Kasumi-1 (cell line): ENCODE results near the gene ZNF275.
"Not testable (repeated sequence)": the region's sequence is repeated elsewhere in the genome, so short reads cannot be mapped to it uniquely, and the experiment has no call there.

Source experiments
- DNase-seq, 2 experiments: peaks; one replicate each; lab custom pipeline; 2025; lab: John Stamatoyannopoulos, UW

The ZNF275 gene

GRCh38 chrX:153333821-153334653 lies at the start of gene ZNF275:
TSS of gene ZNF275 (plus strand) at chrX:153334153. CDS start at chrX:153336680, 2,527 bp downstream.
- DNase-seq, result peak; percentile 36 to 42

DNA sequence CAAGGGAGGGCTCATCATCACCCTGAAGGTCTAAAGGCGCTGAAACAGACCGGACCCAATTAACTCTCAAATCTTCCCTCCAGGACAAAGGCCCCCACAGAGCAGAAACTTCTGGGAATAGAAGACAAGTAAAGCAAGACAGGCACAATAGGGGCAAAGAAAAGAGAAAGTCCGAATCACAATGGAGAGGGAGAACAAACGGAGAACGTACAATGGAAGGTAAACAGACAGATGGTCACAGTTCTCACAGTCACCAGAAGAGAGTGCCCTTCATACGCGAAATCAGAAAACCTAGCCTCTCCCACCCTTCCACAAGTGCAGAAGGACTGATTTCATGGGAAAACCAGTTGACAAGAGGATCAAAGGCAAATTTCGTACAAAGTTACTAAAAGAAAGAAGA lies 48.3 kb upstream of the ZNF275 start:
- not testable (repeated sequence) for DNase-seq

- not testable (repeated sequence) for DNase-seq
These were observed 45.1 kb upstream of the ZNF275 start for GRCh38 chrX:153288807-153289206.

- not testable (repeated sequence) for DNase-seq
These were observed 40.4 kb upstream of the ZNF275 start for GRCh38 chrX:153293485-153294071.

DNA sequence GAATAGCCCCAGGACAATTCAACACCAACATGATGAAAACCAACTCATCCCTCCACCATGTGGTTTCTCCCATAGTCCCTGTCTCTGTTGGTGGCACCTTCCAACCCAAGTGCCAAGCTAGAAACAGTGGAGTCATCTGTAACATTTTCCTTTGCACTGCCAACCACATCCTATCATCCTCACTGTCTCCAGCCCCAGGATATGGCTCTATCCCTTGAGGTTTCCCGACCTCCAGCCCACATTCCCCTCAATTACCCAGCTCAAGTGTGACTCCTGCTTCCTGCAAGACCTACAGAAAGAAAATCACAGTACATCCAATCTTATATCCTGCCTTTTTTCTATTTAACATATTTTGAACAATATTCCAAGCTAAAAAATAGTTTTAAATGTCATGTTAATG lies 36.6 kb upstream of the ZNF275 start:
- no peak for DNase-seq

- no peak for DNase-seq
These were observed 34.1 kb upstream of the ZNF275 start for GRCh38 chrX:153299855-153300254.

DNA sequence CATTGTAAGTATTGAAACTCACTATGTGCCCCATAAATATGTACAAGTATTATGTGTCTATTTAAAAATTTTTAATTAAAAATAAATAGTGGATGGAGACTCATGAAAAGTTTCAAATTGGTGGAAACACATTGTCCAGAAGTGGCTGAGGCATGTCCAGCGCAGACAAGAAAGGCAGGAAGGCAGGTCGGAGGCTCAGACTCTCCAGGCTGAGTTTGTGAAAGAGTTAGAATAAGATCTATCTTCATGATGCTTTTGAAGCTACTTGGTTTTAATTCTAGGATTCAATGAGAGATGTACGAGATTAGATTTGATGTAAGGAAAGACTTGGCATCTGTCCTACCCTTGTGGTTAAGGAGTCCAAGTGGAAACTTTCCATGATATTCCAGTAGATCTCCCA lies 32.2 kb upstream of the ZNF275 start:
- DNase-seq, result no peak

DNA sequence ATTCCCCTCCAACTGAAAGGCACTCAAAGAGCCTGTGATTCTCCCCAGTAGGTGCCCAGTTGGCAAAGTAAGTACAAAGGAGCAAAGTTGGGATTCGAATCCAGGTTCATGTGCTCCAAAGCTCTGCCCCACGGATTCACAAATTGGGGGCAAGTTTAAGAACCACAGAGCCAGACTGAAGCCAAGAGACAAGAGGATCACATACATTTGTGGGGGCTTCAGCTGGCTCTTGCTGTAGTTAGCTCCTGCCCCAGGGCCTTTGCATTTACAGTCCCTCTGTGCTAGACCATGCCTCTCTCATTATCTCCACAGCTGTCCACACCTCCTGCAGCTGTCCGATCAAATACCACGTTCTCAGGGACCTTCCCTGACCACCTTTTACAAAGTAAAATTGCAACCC lies 31.2 kb upstream of the ZNF275 start:
- DNase-seq, result no peak

DNA sequence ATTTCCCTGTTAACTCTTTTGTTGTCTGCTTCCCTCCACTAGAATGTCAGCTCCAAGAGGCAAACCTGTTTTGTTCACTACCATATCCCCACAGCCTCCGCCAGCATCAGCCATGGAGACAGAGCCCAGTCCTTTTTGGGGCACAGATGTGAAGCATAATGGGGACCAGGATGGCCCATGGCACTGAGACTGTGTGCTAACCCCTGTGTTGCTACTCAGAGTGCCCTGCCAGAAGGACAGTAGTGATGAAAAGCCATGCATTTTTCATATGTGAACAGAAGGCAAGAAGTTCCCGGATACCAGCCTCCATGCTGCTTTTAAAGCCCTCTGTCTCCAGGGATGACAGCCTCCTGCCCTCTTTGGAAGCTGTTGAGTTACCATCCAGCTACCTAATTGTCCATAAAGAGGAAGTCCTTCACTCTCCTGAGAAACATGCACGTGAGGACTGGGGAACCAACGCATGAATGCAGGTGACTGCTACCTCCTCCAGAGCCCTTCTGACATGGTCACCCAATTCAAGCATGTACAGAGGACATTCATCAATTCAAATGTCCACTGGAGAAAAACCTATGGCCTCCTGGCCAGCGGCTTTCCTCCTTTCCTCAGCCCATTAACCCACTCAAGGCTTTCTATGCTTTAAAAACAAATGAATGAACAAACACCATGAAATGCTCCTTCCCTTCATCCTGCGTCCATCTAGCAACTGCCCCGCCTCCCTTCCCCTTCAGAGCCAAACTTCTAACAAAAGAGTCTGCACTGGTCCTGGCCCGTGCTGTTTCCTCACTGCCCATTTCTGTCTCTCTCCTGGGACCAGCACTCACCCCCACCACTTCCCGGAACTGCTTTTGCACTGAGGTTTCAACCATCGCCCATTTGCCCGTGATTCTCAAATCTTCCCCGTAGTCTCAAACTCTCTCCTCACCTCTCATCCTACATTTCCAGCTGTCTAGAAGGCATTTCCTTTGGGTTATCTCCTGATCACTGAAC lies 30.4 kb upstream of the ZNF275 start:
- DNase-seq, result no peak

GRCh38 chrX:153304988-153305736 lies 28.8 kb upstream of the ZNF275 start:
- DNase-seq, result no peak

GRCh38 chrX:153305972-153306371 lies 28.0 kb upstream of the ZNF275 start:
- DNase-seq, result no peak

DNA sequence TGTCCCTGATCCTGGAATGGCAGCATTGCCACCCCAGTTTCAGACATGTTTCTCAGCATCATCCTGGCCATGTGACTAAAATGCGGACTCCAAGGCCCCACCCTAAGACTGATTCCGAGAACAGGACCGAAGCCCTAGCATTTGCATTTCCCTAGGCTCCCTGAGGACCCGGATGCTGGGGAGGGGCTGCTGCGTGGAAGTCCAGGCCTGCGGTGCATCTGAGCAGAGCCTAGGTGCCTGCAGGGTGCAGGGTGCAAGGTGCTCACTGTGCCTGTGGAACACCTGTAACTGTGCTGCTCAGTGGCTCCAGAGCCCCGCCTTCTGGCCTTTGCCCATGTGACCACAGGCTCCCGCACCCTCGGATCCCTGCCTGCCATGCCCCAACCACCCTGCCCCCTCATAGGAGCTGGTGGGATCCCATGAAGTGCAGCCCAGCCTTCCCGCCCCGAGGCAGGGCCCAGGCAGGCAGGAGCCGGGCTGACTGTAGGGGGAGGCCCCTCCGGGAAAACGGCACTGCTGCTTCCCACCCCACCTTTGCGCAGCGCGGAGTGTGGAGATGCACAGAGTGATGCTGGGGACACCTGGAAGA lies 27.3 kb upstream of the ZNF275 start:
- no peak for DNase-seq

GRCh38 chrX:153307276-153308178 lies 26.4 kb upstream of the ZNF275 start:
- no peak for DNase-seq

- no peak for DNase-seq
These were observed 23.1 kb upstream of the ZNF275 start for GRCh38 chrX:153310901-153311300.

GRCh38 chrX:153312041-153312440 lies 21.9 kb upstream of the ZNF275 start:
- no peak for DNase-seq

DNA sequence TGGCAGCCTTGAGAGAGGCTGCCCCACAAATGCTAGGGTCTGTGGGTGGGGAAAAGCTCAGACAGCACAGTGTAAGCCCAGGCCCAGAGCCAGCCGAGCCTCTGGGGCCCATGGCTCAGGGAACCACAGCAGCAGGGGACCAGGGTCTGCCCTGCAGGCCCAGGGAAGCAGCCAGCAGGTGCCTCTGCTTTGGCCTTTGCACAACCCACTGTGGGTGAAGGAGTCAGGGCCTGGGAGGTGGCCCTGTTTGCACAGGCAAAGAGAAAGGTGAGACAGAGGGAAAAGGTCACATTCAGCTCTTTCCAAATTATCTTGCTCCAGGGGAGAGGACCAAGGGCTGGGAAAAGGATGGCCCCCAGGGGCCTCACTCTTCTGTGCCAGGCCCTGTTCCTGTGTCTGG lies 21.1 kb upstream of the ZNF275 start:
- no peak for DNase-seq

- no peak for DNase-seq
These were observed 16.6 kb upstream of the ZNF275 start for GRCh38 chrX:153317306-153317705.

GRCh38 chrX:153317996-153318722 lies 15.8 kb upstream of the ZNF275 start:
- DNase-seq, result no peak

- DNase-seq, result no peak
These were observed 15.1 kb upstream of the ZNF275 start for GRCh38 chrX:153318811-153319210.
